ENCODE measurements around the gene ZNF134.

The ZNF134 gene

GRCh38 chr19:57665261-57665806 lies 51.3 kb downstream of the ZNF134 start:
- no peak for TF ChIP-seq CTCF (IDR thresholded peaks at IDR 0.05; ENCODE audit: insufficient read depth, low read length, missing control alignments)
- no peak for DNase-seq (ENCODE audit: low read depth, low spot score)

GRCh38 chr19:57667228-57667627 lies 53.2 kb downstream of the ZNF134 start:
- no peak for TF ChIP-seq CTCF (IDR thresholded peaks at IDR 0.05; ENCODE audit: insufficient read depth, low read length, missing control alignments)
- CTCF ChIA-PET: no interaction called here
- no peak overlapping the region for H3K4me3 ChIP-seq (ENCODE audit: low read depth, low read length)
- DNase-seq (ENCODE audit: low read depth, low spot score): no peak
- POLR2A ChIA-PET: no interaction called here

More at GRCh38 chr19:57665261-57665806, 51.3 kb downstream of the ZNF134 start:
- ChIA-PET CTCF (interaction anchor here (1.0 kb wide), 1 partner anchor 258 kb away, joined by 3 read pairs; no protein-coding TSS in a partner anchor), POLR2A (no interaction called here)
- no peak overlapping the region for H3K4me3 ChIP-seq (ENCODE audit: low read depth, low read length)

- ChIA-PET POLR2A (no interaction called here), CTCF (no interaction called here)
- no peak within 1 kb of the TSS for H3K4me3 ChIP-seq (ENCODE audit: low read depth, low read length)
- no peak for DNase-seq (ENCODE audit: low read depth, low spot score)
- TF ChIP-seq CTCF (IDR thresholded peaks at IDR 0.05; ENCODE audit: insufficient read depth, low read length, missing control alignments): no peak
Observed at GRCh38 chr19:57668635-57669034, 54.6 kb downstream of the ZNF134 start, which contains the start of gene ZSCAN4. ZSCAN4 (plus strand) TSS chr19:57668935; CDS start chr19:57676146, 7,211 bp downstream.

- H3K4me3 ChIP-seq (ENCODE audit: low read depth, low read length): no peak overlapping the region
- no peak for TF ChIP-seq CTCF (IDR thresholded peaks at IDR 0.05; ENCODE audit: insufficient read depth, low read length, missing control alignments)
- DNase-seq (ENCODE audit: low read depth, low spot score): no peak
- ChIA-PET POLR2A (no interaction called here), CTCF (no interaction called here)
Observed at GRCh38 chr19:57671124-57671895, 57.3 kb downstream of the ZNF134 start.

GRCh38 chr19:57672466-57672865 lies 58.4 kb downstream of the ZNF134 start:
- no peak for DNase-seq (ENCODE audit: low read depth, low spot score)
- POLR2A ChIA-PET: no interaction called here
- no peak overlapping the region for H3K4me3 ChIP-seq (ENCODE audit: low read depth, low read length)
- TF ChIP-seq CTCF (IDR thresholded peaks at IDR 0.05; ENCODE audit: insufficient read depth, low read length, missing control alignments): no peak
- CTCF ChIA-PET: no interaction called here
